HL-60 (cell line): ENCODE data around the gene TMEM229A.

Experiments
- DNase-seq, 2 experiments: peaks; one replicate each; pipeline ENCODE4 v3.0.0-alpha.2; 2010 to 2020; ENCODE audit warnings: low read depth in 1 of 2, low spot score in 1 of 2
- H3K27ac ChIP-seq: fragments of 250-450 bp; sonication (Bioruptor Pico); replicated peaks from 2 replicates; pipeline ENCODE4 v1.5.1; 2020; ENCODE audit warnings: mild to moderate bottlenecking, moderate library complexity
- H3K27me3 ChIP-seq: fragments of 250-450 bp; sonication (Bioruptor Pico); 2 replicates; pipeline ENCODE4 v1.5.1; 2021; ENCODE audit warnings: mild to moderate bottlenecking, moderate library complexity; ENCODE audit not compliant: insufficient read depth, poor library complexity, severe bottlenecking
- H3K4me3 ChIP-seq: replicated peaks from 2 replicates; pipeline ENCODE4 v1.5.1; 2011; ENCODE audit warnings: mild to moderate bottlenecking, control low read depth, low read length; ENCODE audit not compliant: insufficient read depth
- GABPA ChIP-seq: IDR thresholded peaks from 2 replicates; pipeline ENCODE4 v1.6.1; 2012; ENCODE audit warnings: low read depth
- POLR2AphosphoS5 ChIP-seq: IDR thresholded peaks from 2 replicates; pipeline ENCODE4 v1.6.1; 2012; ENCODE audit warnings: low read depth
- SPI1 ChIP-seq: IDR thresholded peaks from 2 replicates; pipeline ENCODE4 v1.6.1; 2012; ENCODE audit warnings: low read depth, mild to moderate bottlenecking, borderline replicate concordance
- TF ChIP-seq, protein P1 (sequence below): IDR thresholded peaks from 2 replicates; pipeline ENCODE4 v1.6.1; 2012; ENCODE audit warnings: low read depth; ENCODE audit not compliant: insufficient replicate concordance
- TF ChIP-seq, protein P2 (sequence below): IDR thresholded peaks from one replicate; pipeline ENCODE4 v1.5.1; 2011; ENCODE audit warnings: low read length, control low read depth, inconsistent platforms; ENCODE audit not compliant: insufficient read depth

TMEM229A gene

GRCh38 chr7:124022551-124022950 lies 10.3 kb downstream of the TMEM229A start:
- no peaks in the 10 kb centered on the region for H3K27me3 ChIP-seq
- TF ChIP-seq, protein P1, sequence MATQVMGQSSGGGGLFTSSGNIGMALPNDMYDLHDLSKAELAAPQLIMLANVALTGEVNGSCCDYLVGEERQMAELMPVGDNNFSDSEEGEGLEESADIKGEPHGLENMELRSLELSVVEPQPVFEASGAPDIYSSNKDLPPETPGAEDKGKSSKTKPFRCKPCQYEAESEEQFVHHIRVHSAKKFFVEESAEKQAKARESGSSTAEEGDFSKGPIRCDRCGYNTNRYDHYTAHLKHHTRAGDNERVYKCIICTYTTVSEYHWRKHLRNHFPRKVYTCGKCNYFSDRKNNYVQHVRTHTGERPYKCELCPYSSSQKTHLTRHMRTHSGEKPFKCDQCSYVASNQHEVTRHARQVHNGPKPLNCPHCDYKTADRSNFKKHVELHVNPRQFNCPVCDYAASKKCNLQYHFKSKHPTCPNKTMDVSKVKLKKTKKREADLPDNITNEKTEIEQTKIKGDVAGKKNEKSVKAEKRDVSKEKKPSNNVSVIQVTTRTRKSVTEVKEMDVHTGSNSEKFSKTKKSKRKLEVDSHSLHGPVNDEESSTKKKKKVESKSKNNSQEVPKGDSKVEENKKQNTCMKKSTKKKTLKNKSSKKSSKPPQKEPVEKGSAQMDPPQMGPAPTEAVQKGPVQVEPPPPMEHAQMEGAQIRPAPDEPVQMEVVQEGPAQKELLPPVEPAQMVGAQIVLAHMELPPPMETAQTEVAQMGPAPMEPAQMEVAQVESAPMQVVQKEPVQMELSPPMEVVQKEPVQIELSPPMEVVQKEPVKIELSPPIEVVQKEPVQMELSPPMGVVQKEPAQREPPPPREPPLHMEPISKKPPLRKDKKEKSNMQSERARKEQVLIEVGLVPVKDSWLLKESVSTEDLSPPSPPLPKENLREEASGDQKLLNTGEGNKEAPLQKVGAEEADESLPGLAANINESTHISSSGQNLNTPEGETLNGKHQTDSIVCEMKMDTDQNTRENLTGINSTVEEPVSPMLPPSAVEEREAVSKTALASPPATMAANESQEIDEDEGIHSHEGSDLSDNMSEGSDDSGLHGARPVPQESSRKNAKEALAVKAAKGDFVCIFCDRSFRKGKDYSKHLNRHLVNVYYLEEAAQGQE, result no peak
- TF ChIP-seq SPI1 (no peak), GABPA (no peak), POLR2AphosphoS5 (no peak)
- TF ChIP-seq, protein P2, sequence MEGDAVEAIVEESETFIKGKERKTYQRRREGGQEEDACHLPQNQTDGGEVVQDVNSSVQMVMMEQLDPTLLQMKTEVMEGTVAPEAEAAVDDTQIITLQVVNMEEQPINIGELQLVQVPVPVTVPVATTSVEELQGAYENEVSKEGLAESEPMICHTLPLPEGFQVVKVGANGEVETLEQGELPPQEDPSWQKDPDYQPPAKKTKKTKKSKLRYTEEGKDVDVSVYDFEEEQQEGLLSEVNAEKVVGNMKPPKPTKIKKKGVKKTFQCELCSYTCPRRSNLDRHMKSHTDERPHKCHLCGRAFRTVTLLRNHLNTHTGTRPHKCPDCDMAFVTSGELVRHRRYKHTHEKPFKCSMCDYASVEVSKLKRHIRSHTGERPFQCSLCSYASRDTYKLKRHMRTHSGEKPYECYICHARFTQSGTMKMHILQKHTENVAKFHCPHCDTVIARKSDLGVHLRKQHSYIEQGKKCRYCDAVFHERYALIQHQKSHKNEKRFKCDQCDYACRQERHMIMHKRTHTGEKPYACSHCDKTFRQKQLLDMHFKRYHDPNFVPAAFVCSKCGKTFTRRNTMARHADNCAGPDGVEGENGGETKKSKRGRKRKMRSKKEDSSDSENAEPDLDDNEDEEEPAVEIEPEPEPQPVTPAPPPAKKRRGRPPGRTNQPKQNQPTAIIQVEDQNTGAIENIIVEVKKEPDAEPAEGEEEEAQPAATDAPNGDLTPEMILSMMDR, result no peak
- no peak overlapping the region for H3K27ac ChIP-seq
- DNase-seq, result no peak
- H3K4me3 ChIP-seq, result no peak overlapping the region

GRCh38 chr7:124020060-124020459 lies 12.8 kb downstream of the TMEM229A start:
- no peak for DNase-seq
- H3K4me3 ChIP-seq, result no peak overlapping the region
- H3K27me3 ChIP-seq, result no peaks in the 10 kb centered on the region
- TF ChIP-seq, protein P2, result no peak
- no peak overlapping the region for H3K27ac ChIP-seq

- DNase-seq, result no peak
- Histone ChIP-seq H3K27ac (no peak overlapping the region), H3K4me3 (no peak overlapping the region), H3K27me3 (no peaks in the 10 kb centered on the region)
- TF ChIP-seq POLR2AphosphoS5 (no peak), GABPA (no peak), SPI1 (no peak)
- TF ChIP-seq, protein P2, result no peak
- TF ChIP-seq, protein P1, result no peak
These were observed 19.6 kb downstream of the TMEM229A start for GRCh38 chr7:124013306-124013705.

GRCh38 chr7:124012864-124013263 lies 20.0 kb downstream of the TMEM229A start:
- H3K4me3 ChIP-seq, result no peak overlapping the region
- TF ChIP-seq, protein P2, result no peak
- TF ChIP-seq SPI1 (no peak), GABPA (no peak), POLR2AphosphoS5 (no peak)
- TF ChIP-seq, protein P1, result no peak
- no peaks in the 10 kb centered on the region for H3K27me3 ChIP-seq
- no peak for DNase-seq
- no peak overlapping the region for H3K27ac ChIP-seq
